ENCODE results near the gene NEURL1. TPM values are rescaled to one million over a fixed set of nuclear protein-coding genes. Genes with fewer than 3 reads are reported as not detected.

NEURL1 gene
- polyA plus RNA-seq, 1 experiment, result 0.58 TPM

DNA sequence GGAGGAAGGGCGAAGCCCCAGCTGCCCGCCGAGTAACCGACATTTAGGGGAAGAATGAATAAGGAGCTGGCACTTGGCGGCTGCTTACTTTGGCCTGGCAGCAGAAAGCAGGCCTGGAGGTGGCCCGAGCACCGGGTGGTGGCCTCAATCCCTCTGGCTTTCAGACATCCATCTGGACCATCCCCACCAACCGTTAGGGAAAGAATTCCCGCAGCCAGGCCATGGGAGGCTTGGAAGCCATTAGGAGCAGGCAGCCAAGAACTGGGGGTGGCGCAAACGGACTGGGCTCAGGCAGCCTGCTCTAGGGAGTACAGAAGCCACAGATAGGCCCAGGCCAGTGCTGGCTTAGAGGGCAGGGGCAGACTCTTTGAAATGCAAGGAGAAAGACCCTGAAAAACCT is 132.7 kb downstream of the NEURL1 start:
- Histone ChIP-seq H3K27me3 (ENCODE audit: control insufficient read depth, insufficient read depth, low read length) (no peaks in the 10 kb centered on the region), H3K36me3 (ENCODE audit: control insufficient read depth, insufficient read depth, low read length) (peaks cover 73% of the 10 kb centered on the region), H3K4me3 (ENCODE audit: low read depth, low read length) (no peak overlapping the region)
- DNase-seq (ENCODE audit: low read depth), result no peak
- POLR2A ChIA-PET, result no interaction called here
- TF ChIP-seq, protein P1, sequence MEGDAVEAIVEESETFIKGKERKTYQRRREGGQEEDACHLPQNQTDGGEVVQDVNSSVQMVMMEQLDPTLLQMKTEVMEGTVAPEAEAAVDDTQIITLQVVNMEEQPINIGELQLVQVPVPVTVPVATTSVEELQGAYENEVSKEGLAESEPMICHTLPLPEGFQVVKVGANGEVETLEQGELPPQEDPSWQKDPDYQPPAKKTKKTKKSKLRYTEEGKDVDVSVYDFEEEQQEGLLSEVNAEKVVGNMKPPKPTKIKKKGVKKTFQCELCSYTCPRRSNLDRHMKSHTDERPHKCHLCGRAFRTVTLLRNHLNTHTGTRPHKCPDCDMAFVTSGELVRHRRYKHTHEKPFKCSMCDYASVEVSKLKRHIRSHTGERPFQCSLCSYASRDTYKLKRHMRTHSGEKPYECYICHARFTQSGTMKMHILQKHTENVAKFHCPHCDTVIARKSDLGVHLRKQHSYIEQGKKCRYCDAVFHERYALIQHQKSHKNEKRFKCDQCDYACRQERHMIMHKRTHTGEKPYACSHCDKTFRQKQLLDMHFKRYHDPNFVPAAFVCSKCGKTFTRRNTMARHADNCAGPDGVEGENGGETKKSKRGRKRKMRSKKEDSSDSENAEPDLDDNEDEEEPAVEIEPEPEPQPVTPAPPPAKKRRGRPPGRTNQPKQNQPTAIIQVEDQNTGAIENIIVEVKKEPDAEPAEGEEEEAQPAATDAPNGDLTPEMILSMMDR (IDR thresholded peaks at IDR 0.05; ENCODE audit: insufficient read depth, low read depth, low read length), result no peak
- CTCF ChIA-PET, result interaction anchor here (1.6 kb wide), 1 partner anchor 60 kb away, joined by 6 read pairs; no protein-coding TSS in a partner anchor

- ChIA-PET CTCF (interaction anchor here (1.2 to 1.6 kb wide), 2 partner anchors 34 to 59 kb away, joined by 4 to 6 read pairs; no protein-coding TSS in a partner anchor), POLR2A (no interaction called here)
- no peak for DNase-seq (ENCODE audit: low read depth)
- H3K4me3 ChIP-seq (ENCODE audit: low read depth, low read length), result no peak overlapping the region
- TF ChIP-seq, protein P1 (IDR thresholded peaks at IDR 0.05; ENCODE audit: insufficient read depth, low read depth, low read length), result no peak
- no peaks in the 10 kb centered on the region for H3K27me3 ChIP-seq (ENCODE audit: control insufficient read depth, insufficient read depth, low read length)
- peaks cover 73% of the 10 kb centered on the region for H3K36me3 ChIP-seq (ENCODE audit: control insufficient read depth, insufficient read depth, low read length)
These were observed 133.8 kb downstream of the NEURL1 start for GRCh38 chr10:103627111-103627892.

- no peak overlapping the region for H3K4me3 ChIP-seq (ENCODE audit: low read depth, low read length)
- peaks cover 72% of the 10 kb centered on the region for H3K36me3 ChIP-seq (ENCODE audit: control insufficient read depth, insufficient read depth, low read length)
- POLR2A ChIA-PET, result no interaction called here
- no peak for DNase-seq (ENCODE audit: low read depth)
- TF ChIP-seq, protein P1 (IDR thresholded peaks at IDR 0.05; ENCODE audit: insufficient read depth, low read depth, low read length), result no peak
- no peaks in the 10 kb centered on the region for H3K27me3 ChIP-seq (ENCODE audit: control insufficient read depth, insufficient read depth, low read length)
- CTCF ChIA-PET, result interaction anchor here (1.2 to 1.6 kb wide), 2 partner anchors 33 to 58 kb away, joined by 4 to 6 read pairs; no protein-coding TSS in a partner anchor
These were observed 134.4 kb downstream of the NEURL1 start for GRCh38 chr10:103627893-103628292.

DNA sequence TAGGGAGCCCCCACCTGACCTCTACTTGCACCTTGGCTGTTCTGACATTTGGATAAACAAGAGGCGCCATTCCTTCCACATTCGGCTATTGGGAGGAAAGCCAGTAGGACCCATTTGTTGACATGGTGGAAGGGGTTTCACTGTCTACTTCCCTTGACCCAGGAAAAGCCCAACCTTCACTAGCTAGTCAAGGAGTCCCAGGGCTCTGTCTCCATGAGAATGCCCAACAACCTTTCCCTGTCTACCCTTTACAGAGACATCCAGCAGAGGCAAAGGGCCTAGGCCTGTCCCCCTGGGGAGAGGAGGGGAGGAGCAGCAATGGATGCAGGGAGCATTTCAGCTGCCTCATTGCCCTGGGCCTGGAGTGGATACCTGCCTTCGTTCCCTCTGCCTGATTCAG is 136.1 kb downstream of the NEURL1 start:
- Histone ChIP-seq H3K36me3 (ENCODE audit: control insufficient read depth, insufficient read depth, low read length) (peaks cover 58% of the 10 kb centered on the region), H3K27me3 (ENCODE audit: control insufficient read depth, insufficient read depth, low read length) (no peaks in the 10 kb centered on the region), H3K4me3 (ENCODE audit: low read depth, low read length) (no peak overlapping the region)
- no peak for DNase-seq (ENCODE audit: low read depth)
- TF ChIP-seq, protein P1 (IDR thresholded peaks at IDR 0.05; ENCODE audit: insufficient read depth, low read depth, low read length), result no peak
- ChIA-PET POLR2A (no interaction called here), CTCF (interaction anchor here (0.9 kb wide), 1 partner anchor 9 kb away, joined by 4 read pairs; no protein-coding TSS in a partner anchor)

DNA sequence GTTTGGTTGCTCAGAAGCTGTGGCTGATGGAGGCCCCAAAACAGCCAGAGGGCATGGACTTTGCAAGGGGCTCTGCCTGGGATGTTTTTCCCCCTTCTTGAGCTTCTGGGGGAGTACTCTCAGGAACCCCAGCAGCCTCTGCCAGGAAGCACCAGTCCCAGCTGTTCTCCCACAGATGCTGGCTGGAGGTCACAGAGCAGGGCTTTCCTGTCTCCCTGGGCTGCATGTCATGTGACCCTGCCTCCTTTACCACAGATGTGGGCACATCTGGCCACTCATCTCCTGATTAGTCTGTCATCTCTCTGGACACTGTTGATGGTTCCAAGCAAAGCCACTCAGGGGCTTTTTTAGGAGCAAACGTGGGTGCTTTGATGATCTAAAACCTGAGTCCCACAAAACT is 136.7 kb downstream of the NEURL1 start:
- POLR2A ChIA-PET, result no interaction called here
- Histone ChIP-seq H3K4me3 (ENCODE audit: low read depth, low read length) (no peak overlapping the region), H3K36me3 (ENCODE audit: control insufficient read depth, insufficient read depth, low read length) (peaks cover 54% of the 10 kb centered on the region), H3K27me3 (ENCODE audit: control insufficient read depth, insufficient read depth, low read length) (no peaks in the 10 kb centered on the region)
- CTCF ChIA-PET, result interaction anchor here (0.9 kb wide), 1 partner anchor 9 kb away, joined by 4 read pairs; no protein-coding TSS in a partner anchor
- DNase-seq (ENCODE audit: low read depth), result no peak
- TF ChIP-seq, protein P1 (IDR thresholded peaks at IDR 0.05; ENCODE audit: insufficient read depth, low read depth, low read length), result no peak
